Glomerular visceral epithelial cell (primary cell): ENCODE data around the gene NEURL1.
"Not testable (repeated sequence)": the region's sequence is repeated elsewhere in the genome, so short reads cannot be mapped to it uniquely, and the experiment has no call there.

Experiments
- DNase-seq: peaks from one replicate; pipeline ENCODE4 v3.0.0-alpha.2; 2016; ENCODE audit errors: extremely low spot score

The NEURL1 gene

GRCh38 chr10:103605359-103606096 lies 112.0 kb downstream of the NEURL1 start:
- peak; percentile 26 for DNase-seq

- DNase-seq: not testable (repeated sequence)
Observed at GRCh38 chr10:103606097-103606438, 112.6 kb downstream of the NEURL1 start.

- DNase-seq: not testable (repeated sequence)
Observed at GRCh38 chr10:103607051-103607450, 113.5 kb downstream of the NEURL1 start.

DNA sequence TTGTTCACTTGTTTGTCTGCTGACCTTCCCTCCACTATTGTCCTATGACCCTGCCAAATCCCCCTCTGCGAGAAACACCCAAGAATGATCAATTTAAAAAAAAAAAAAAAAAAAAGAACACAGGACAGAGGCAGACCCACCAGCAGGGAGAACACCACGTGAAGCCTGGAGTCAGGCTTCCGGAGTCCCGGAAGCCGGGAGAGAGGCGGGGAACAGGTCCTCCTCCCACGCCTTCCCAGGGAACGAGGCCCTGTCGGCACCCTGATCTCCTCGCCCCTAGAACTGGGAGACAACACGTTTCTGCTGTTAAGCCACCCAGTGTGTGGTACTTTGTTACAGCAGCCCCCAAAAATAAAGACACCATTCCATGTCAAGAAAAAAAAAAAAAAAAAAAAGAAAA lies 114.6 kb downstream of the NEURL1 start:
- not testable (repeated sequence) for DNase-seq

DNA sequence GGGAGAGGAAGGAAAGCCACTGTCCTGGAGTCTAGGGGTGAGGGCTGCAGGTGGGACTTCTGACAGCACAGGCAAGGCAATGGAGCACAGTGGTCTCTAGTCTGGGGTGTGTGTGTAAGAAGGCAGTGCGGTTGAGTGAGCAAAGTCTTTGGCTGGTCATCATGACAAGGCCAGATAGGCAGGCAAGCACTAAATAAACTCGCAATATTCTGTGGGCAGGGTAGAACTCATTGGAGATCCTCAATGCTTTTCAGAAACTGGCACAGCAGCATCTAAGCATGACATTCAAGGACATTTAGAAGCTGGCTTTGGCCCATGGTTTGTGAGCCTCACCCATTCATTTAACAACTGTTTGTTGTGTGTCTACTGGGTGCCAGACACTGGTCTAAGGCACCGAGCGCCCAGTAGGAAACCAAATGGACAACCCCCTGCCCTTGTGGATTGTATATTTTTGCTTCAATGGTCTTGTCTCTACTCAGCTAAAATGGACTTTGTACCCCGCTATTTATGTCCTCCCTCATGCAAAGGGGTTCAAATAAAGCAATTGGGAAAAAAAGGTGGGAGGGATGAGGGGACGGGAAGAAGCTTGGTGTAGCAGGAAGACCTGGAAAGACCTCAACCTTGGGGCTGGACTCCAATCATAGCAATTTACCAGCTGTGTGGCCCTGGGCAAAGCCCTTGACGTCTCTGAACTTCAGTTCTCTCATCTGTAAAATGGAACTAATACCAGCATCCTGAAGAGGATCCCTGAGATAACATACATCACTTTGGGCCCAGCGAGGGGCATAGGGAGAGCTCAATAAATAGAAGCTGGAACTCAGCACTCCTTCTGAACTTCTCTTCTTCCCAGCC lies 116.0 kb downstream of the NEURL1 start:
- DNase-seq: peak; percentile 16

DNA sequence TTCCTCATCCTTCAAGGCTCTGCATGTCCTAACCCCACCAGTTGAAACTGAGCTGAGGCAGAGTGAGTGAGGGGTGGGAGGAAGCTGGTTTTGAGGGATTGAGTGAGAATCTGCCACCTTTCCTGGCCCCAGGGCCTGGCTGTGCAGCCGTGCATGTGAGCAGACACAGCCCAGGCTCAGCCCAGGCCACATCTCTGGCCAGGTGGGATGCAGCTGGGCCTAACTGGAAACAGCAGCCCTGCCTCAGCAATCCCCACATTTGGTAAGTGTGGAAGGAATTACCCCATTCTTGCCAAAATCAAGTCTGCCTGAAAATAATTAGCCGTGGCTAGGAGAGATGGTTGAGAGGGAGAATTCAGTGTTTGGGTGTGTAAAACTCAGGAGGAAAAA lies 116.6 kb downstream of the NEURL1 start:
- no peak for DNase-seq

DNA sequence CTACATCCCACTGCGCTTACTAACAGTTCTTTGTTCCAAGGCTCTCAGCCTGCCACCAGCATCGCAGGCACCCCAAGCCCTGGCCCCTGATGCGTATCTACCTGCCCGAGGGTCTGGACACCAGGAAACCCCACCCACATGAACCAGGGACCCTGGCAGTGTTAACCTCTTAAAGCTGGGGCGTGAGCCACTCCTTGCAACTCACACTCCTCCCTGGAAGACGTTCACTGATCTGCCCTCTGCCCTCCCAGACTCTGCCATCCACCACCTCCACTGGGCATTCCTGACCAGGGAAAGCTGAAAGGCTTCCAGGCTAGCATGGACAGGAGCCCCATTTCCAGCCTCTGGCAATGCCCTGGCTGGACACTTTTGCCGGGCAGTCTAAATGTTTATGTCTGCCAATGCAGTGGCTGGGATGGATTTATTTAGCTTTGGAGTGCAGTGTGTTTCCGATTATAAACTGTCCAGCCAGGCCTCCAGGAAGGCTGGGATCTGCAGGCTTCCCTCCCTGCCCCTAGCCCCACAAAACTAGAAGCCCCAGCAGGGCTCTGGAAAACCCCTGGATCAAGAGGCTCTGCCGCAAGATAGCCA lies 117.5 kb downstream of the NEURL1 start:
- DNase-seq: no peak

DNA sequence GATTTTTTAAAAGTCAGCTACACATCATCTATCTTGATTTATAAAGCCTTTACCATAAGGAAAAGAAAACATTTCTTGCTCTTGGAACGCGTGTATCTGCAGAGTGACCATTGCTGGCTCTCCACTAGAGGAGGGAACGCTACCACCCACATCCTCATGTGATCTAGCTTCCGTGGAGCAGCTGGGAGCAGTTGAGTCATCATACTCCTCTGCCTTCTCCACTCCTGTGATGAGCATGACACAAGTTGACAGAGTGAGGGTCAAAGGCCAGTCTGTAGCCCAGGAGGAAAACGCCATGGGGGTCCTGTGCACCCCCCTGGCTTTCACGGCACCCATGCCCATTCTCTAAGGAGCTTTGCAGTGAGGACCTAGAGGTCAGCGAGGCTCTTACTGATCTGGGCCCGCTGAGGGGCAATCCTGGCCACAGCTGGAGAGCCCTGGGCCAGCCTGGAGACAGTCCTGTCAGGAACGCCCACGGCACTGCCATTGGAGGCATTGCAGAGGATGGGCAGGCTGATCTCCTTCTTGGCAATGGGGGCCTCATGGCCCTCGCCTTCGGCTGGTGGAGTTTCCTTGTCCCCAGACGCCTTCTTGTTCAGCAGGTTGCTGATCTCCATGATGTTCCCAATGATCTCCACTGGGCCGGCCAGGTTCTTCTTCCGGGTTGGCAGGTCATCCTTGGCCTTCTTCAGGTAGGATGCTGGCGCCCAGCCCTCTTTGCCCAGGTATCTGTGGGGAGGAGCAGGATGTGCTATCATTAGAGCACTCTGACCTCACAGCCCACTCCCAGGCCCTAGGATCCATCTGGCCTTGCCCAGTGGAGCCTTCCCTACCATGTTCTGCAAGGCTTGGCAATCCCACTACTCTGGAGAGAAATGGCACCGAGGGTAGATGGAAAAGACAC lies 119.2 kb downstream of the NEURL1 start:
- no peak for DNase-seq

GRCh38 chr10:103613616-103614015 lies 120.1 kb downstream of the NEURL1 start:
- no peak for DNase-seq

GRCh38 chr10:103614306-103615158 lies 121.0 kb downstream of the NEURL1 start:
- no peak for DNase-seq

GRCh38 chr10:103616705-103617601 lies 123.4 kb downstream of the NEURL1 start:
- no peak for DNase-seq

DNA sequence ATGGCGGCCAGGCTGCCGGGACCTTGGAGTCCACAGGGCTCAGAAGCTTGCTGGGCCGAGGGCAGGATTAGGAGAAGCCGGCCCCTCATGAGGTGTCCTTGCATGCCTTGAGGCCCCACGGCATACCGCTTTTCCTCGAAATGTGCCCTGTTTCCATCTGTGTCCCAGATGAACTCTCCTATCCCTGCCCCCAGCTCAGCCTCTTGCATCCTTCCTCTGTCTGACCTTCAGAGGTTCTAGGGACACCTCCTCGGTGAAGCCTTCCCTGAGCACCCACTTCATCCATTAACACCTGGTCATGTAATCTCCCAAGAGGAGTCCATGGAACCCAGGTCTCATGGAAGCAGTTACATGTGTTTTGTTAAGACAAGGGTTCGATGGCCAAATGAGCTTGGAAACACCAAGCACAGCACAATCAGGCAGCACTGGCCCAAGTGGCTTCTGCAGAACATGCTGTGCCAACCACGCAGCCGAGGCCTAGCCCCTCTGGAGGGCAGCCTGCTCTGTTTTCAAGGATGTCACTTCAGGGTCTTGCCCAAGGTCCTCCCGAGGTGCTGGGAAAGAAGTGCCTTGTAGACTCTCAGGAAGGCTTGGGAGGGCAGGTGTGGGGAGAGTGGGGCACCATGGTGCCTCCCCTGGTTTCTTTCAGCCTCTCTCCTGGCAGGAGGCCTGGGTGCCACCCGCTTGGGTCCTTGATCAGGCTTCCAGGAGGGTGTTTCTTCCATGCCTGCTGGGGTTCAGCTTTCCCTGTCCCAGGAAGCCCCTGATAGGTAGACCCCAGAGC lies 124.3 kb downstream of the NEURL1 start:
- DNase-seq: no peak

GRCh38 chr10:103618575-103619423 lies 125.3 kb downstream of the NEURL1 start:
- DNase-seq: no peak

DNA sequence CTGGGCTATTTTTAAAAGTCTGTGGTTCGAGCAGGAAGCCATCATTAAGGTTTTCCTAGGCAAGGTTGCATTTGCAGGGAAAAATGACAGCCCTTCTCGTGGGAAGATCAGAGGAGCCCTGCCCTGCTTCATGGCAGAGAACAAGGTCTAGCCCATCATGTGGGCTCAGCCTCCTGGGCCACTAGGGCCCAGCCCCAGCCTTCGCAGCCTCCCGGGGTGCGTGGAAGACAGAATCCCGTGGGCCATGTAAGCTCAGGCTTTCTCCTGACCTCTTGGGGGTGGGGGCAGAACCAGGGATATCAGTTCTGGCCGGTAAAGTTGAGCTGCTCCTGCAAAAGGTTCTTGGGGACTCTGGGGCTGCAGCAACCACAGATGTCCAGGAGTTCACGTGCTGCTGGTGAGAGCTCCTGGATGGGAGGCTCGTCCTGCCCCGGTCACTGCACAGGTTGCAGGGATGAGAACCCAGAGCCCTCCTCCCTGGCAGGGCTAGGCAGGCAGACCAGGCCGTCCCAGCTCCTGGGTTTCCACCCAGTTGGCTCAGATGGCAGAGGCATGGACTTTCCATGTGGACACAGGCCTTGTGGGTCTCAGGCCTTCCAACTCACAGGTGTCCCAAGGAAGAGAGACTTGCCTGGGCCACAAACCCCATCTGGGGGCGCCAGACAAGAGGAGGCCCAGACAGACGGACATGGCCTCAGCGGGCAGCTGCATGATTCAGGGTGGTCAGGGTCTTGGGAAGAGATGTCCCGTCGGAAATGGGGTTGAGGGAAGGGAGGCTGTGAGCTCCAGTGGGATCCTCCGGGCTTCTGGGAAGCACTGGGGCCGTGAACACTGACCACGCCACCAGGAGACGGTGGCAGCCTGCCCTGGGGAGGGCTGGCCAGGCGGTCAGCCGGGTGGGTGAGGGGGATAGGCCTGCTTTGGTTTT lies 126.2 kb downstream of the NEURL1 start:
- no peak for DNase-seq

- DNase-seq: no peak
Observed at GRCh38 chr10:103620352-103620740, 126.8 kb downstream of the NEURL1 start.

DNA sequence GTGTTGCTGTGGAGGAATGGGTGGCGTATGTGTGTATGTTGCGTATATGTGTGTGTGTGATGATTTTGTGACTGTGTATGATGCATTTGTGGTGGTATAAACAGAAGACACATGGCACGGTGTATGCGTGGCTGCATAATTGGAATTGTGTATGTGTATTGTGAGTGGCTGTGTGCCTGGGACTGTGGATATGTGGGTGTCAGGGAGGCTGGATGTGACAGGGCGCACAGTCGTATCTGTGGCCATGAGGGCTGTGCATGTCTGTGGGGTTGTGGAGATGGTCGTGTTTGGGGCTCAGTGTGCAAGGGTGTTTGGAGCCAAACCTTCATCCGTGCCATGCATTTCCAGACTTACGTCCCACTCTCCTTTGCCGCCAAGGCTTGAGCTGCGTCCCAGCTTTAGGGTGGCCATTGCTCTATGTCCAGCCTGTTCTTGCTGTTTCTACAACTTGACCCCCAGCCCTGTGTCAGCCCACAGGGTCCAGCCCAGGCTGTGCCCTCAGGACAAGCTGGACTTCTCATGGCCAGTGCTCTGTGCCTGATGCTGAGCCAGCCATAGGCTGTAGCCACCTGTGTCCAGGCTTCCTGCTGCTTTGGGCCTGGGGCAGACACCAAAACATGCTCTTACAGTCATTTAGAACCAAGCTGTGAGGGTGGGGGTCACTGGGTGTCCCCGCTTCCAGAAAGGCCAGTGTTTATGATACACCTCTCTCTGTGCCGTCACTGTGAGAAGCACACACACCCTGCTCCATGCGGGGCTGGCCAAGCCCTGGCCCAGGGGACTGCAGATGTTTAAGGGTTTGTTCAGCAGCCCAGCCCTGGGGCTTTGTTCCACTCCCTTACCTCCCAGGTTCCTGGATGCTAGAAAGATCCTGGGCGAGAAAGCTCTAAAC lies 127.6 kb downstream of the NEURL1 start:
- no peak for DNase-seq
